OCI-LY1 (cell line): ENCODE measurements around the gene TUT1.

ENCODE experiments used
- EZH2 ChIP-seq: fragments of 200-600 bp; sonication (generic), shearing (Covaris generic); IDR thresholded peaks from 2 replicates; pipeline ENCODE4 v1.8.0; 2017; ENCODE audit warnings: borderline replicate concordance, mixed run types, mild to moderate bottlenecking, antibody characterized with exemption, low read length, moderate library complexity, mixed read lengths
- TF ChIP-seq, protein P1 (sequence below): fragments of 200-600 bp; sonication (generic), shearing (Covaris generic); IDR thresholded peaks from 2 replicates; pipeline ENCODE4 v1.5.1; 2017; ENCODE audit warnings: mild to moderate bottlenecking, antibody characterized with exemption, low read length, moderate library complexity, mixed read lengths

DNA sequence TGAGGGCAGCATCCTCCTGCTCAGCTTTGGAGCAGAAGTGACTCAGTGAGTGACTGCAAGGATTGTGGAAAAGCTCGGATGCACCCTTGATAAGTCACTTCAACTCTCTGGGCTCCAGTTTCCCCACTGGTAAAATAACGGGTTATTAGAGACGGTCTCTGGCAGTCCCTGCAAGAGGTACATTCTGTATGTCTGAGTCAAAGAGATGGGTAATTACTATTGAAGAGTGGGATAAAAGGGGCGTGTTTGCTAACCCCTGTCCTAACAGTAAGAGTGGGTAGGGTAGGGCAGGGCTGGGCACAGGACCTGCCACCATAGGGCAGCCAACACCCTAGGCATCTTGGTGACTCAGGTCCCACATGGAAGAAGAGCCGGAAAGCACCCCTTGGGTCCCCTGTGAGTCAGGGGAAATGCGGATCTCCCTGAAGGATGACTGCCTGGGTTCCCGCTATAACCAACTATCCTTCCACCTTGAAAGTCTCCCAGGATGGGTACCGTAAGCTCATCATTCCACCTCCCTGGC lies 37.4 kb downstream of the TUT1 start:
- TF ChIP-seq, protein P1, sequence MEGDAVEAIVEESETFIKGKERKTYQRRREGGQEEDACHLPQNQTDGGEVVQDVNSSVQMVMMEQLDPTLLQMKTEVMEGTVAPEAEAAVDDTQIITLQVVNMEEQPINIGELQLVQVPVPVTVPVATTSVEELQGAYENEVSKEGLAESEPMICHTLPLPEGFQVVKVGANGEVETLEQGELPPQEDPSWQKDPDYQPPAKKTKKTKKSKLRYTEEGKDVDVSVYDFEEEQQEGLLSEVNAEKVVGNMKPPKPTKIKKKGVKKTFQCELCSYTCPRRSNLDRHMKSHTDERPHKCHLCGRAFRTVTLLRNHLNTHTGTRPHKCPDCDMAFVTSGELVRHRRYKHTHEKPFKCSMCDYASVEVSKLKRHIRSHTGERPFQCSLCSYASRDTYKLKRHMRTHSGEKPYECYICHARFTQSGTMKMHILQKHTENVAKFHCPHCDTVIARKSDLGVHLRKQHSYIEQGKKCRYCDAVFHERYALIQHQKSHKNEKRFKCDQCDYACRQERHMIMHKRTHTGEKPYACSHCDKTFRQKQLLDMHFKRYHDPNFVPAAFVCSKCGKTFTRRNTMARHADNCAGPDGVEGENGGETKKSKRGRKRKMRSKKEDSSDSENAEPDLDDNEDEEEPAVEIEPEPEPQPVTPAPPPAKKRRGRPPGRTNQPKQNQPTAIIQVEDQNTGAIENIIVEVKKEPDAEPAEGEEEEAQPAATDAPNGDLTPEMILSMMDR: no peak
- no peak for TF ChIP-seq EZH2
